Fibroblast of mammary gland (primary cell): ENCODE results near the gene TMOD1.

Experiments
- DNase-seq: peaks from one replicate; pipeline ENCODE4 v3.0.0-alpha.2; 2010; ENCODE audit warnings: low read depth
- H3K4me3 ChIP-seq: 2 replicates; pipeline ENCODE4 v1.5.1; 2011; ENCODE audit warnings: low read depth, mild to moderate bottlenecking, low read length, moderate library complexity; ENCODE audit not compliant: control insufficient read depth
- CTCF ChIP-seq: conservative IDR thresholded peaks from 2 replicates; pipeline ENCODE4 v1.5.1; 2011; ENCODE audit warnings: low read depth, low read length, inconsistent platforms; ENCODE audit not compliant: control insufficient read depth, insufficient read depth

TMOD1 gene

DNA sequence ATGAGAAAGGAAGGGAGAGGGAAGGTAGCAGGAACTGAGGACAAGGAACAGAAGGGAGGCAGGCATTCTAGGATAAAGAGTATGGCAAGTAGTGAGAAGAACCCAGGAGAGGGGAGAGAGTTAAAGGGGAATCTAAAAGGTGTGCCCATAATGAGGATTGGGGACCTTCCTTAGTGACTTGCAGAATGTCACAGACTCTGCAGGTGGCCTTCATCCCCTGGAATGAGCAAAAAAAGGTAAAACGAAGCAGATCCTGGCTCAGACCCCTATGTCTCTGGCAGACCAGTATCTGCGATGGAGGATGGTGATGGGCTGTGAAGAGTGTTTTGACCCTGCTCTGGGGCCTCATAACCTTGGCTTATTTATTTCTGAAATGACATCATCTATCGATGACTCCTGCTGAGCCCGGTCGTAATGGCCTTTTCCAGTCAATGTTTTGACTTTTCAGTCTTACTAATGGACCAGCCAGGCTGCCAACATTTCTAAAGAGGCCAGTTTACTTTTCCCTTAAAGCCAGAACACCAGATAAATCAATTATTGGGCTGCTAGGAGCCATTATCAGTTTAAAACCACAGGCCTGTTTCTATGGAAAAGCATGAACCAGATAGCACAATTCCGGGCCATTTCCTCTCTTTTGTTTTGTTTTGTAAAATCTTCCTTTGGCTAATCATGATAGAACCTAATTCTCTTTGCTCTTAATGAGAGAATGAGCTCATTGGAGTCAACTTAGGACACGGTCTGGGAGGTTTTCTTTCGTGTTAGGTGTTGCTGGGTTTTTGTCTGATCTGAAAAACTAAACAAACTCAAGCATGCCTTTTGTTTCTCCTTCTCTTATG, 3.1 kb downstream of the TMOD1 start:
- no peak overlapping the region for H3K4me3 ChIP-seq
- no peak for TF ChIP-seq CTCF
- peak; percentile 49 for DNase-seq

- no peak for DNase-seq
- no peak overlapping the region for H3K4me3 ChIP-seq
- TF ChIP-seq CTCF: no peak
Measured at GRCh38 chr9:97505845-97506244, 4.4 kb downstream of the TMOD1 start.

DNA sequence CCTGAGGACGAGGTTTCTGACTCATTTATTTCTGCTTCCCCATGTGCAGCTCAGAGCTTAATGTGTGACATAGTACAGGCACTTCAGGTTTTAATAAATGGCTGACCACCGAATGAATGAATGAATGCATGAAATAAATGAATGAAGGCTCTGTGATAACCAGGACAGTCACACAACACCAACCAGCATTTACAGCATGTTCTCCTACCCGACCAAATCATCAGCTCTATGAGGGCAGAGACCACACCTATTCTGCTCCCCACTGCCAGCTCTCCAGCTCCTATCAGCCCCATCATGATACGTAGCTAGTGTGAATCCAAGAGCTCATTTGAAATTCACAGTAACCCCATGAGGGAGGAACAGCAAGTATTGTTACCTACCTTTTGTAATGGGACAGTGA, 4.8 kb downstream of the TMOD1 start:
- no peak overlapping the region for H3K4me3 ChIP-seq
- no peak for TF ChIP-seq CTCF
- DNase-seq: no peak

GRCh38 chr9:97506787-97507186, 5.3 kb downstream of the TMOD1 start:
- no peak overlapping the region for H3K4me3 ChIP-seq
- TF ChIP-seq CTCF: no peak
- no peak for DNase-seq

DNA sequence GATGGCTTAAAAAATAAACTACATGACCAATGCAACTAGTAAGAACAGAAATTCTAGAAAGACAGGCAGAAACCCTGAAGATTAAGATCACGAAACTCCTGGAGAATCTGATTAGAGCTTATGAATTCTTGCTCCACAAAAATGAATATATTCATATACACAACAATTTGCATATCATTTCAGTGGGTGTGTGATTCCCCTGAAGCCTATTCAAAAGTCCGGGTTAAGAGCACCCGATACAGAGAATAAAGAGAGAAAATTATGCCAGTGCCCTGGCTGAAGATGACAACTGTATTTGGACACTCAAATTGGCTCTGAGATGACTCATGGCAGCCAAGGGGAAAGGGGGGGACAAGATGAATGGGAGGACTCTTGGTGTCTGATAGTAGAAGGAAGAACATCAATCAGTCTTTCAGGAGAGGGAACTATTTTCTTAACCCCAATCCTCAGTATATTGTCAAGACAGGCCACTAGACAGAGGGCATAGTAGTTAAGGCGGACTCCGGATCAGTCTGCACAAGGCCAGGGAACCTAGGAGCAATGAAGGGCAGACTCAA, 6.0 kb downstream of the TMOD1 start:
- DNase-seq: no peak
- no peak overlapping the region for H3K4me3 ChIP-seq
- TF ChIP-seq CTCF: no peak

- H3K4me3 ChIP-seq: no peak overlapping the region
- DNase-seq: no peak
- no peak for TF ChIP-seq CTCF
Measured at GRCh38 chr9:97508852-97509251, 7.4 kb downstream of the TMOD1 start.
